Measurements from ENCODE around the gene CABLES1.

- TF ChIP-seq CTCF (IDR thresholded peaks at IDR 0.05) (no peak), POLR2A (IDR thresholded peaks at IDR 0.05) (no peak)
Measured at GRCh38 chr18:23245461-23245860, 110.2 kb downstream of the CABLES1 start.
